GM12878 (cell line): Measurements from ENCODE around the gene SYTL1. TPM values are rescaled to one million over a fixed set of nuclear protein-coding genes. Genes with fewer than 3 reads are reported as not detected.

Source experiments
- ASH2L ChIP-seq: fragments of 300-600, 200-600 bp; sonication (generic); IDR thresholded peaks from 2 replicates; pipeline ENCODE4 v1.6.1; 2017; ENCODE audit warnings: low read depth, mild to moderate bottlenecking, borderline replicate concordance
- CHD4 ChIP-seq: fragments of 200-600 bp; sonication (generic); IDR thresholded peaks from 2 replicates; pipeline ENCODE4 v1.6.1; 2016; ENCODE audit warnings: mild to moderate bottlenecking
- CREB1 ChIP-seq: IDR thresholded peaks from 2 replicates; pipeline ENCODE4 v1.6.1; 2012; ENCODE audit warnings: low read depth, mild to moderate bottlenecking, inconsistent platforms
- ETV6 ChIP-seq, 2 experiments: fragments of 450-650 bp in 1 of 2; IDR thresholded peaks in 1 of 2; conservative IDR thresholded peaks in 1 of 2; 2 replicates each; pipeline ENCODE4 v1.6.1; 2014; ENCODE audit warnings: antibody characterized with exemption in 1 of 2, borderline replicate concordance in 1 of 2, low read depth in 1 of 2, mild to moderate bottlenecking in 1 of 2, moderate library complexity in 1 of 2
- GATAD2B ChIP-seq: fragments of 450-650 bp; conservative IDR thresholded peaks from 2 replicates; pipeline ENCODE4 v1.6.1; 2017; ENCODE audit warnings: low read depth, mild to moderate bottlenecking, moderate library complexity
- HDAC6 ChIP-seq: fragments of 200-600 bp; sonication (generic); IDR thresholded peaks from one replicate; pipeline ENCODE4 v1.8.0; 2017; ENCODE audit warnings: antibody characterized with exemption; ENCODE audit not compliant: unreplicated experiment
- JUND ChIP-seq: IDR thresholded peaks from 2 replicates; pipeline ENCODE4 v1.6.1; 2012; ENCODE audit warnings: low read depth, mild to moderate bottlenecking, low read length, improper control_type of control experiment, moderate library complexity
- MYC ChIP-seq: IDR thresholded peaks from 2 replicates; pipeline ENCODE4 v1.6.1; 2011; ENCODE audit warnings: mild to moderate bottlenecking, low read length, moderate library complexity, inconsistent platforms; ENCODE audit not compliant: insufficient read depth, insufficient replicate concordance, insufficient read length, severe bottlenecking
- NR2C1 ChIP-seq: fragments of 450-650 bp; IDR thresholded peaks from 2 replicates; pipeline ENCODE4 v1.6.1; 2017; ENCODE audit warnings: antibody characterized with exemption, mild to moderate bottlenecking, moderate library complexity
- PKNOX1 ChIP-seq: fragments of 450-650 bp; IDR thresholded peaks from 2 replicates; pipeline ENCODE4 v1.6.1; 2016; ENCODE audit warnings: mild to moderate bottlenecking
- PML ChIP-seq: IDR thresholded peaks from 2 replicates; pipeline ENCODE4 v1.6.1; 2012; ENCODE audit warnings: low read length, inconsistent platforms
- SMC3 ChIP-seq: IDR thresholded peaks from 2 replicates; pipeline ENCODE4 v1.6.1; 2011; ENCODE audit warnings: low read length, improper control_type of control experiment, borderline replicate concordance
- SREBF1 ChIP-seq: IDR thresholded peaks from 2 replicates; pipeline ENCODE4 v1.6.1; 2012; ENCODE audit warnings: mild to moderate bottlenecking, low read length
- USF1 ChIP-seq: IDR thresholded peaks from 2 replicates; pipeline ENCODE4 v1.6.1; 2011; ENCODE audit warnings: borderline replicate concordance, low read depth, mild to moderate bottlenecking, moderate library complexity, mixed read lengths, low read length; ENCODE audit not compliant: insufficient read depth; ENCODE audit errors: extremely low read length
- ZBTB4 ChIP-seq: fragments of 450-650 bp; formaldehyde crosslinking; IDR thresholded peaks from 2 replicates; pipeline ENCODE4 v1.4.0; 2022; ENCODE audit warnings: mild to moderate bottlenecking, moderate library complexity
- polyA plus RNA-seq, 11 experiments: library from polyadenylated mRNA; depleted of rRNA in 4 of 11; unstranded in 6 of 11; stranded (reverse) in 5 of 11; fragments of >200 nt; fragmentation: Nextera tagmentation in 4 of 11; fragmentation: Illumina TruSeq in 1 of 11; extraction: Ambion mirVana in 4 of 11; extraction: Trizol in 1 of 11; gene quantifications; 1 replicate in 1 of 11; 2 replicates in 10 of 11; pipeline versions ENCODE4 v1.2.1 to v1.2.3, GENCODE V29; 2011 to 2016; ENCODE audit warnings: inconsistent platforms in 2 of 11, missing spikeins in 2 of 11, low read depth in 1 of 11
- total RNA-seq, 4 experiments: library from RNA; depleted of rRNA in 3 of 4; stranded (reverse); fragments of >200 nt in 3 of 4; fragmentation: Illumina TruSeq in 1 of 4; extraction: Trizol in 1 of 4; gene quantifications; 2 replicates each; pipeline versions ENCODE4 v1.2.1 to v1.2.3, GENCODE V29; 2013 to 2021
- TF ChIP-seq, protein P1 (sequence below): fragments of 150-350 bp; IDR thresholded peaks from 2 replicates; pipeline ENCODE4 v1.6.1; 2014; ENCODE audit warnings: mild to moderate bottlenecking, low read depth, low read length
- TF ChIP-seq, protein P2 (sequence below): fragments of 150-350 bp; IDR thresholded peaks from 2 replicates; pipeline ENCODE4 v1.6.1; 2016; ENCODE audit warnings: low read depth, low read length

SYTL1 gene
- total and polyA plus RNA-seq, 10 of the 15 experiments (the other 5 are each of a cell fraction or from before 2014, with no cell fraction given): 0.72 to 45.6 (median 14.8) TPM

GRCh38 chr1:27321813-27322568 is 19.8 kb upstream of the SYTL1 start, which contains the start of gene TMEM222 (continued):
- TF ChIP-seq, protein P1, sequence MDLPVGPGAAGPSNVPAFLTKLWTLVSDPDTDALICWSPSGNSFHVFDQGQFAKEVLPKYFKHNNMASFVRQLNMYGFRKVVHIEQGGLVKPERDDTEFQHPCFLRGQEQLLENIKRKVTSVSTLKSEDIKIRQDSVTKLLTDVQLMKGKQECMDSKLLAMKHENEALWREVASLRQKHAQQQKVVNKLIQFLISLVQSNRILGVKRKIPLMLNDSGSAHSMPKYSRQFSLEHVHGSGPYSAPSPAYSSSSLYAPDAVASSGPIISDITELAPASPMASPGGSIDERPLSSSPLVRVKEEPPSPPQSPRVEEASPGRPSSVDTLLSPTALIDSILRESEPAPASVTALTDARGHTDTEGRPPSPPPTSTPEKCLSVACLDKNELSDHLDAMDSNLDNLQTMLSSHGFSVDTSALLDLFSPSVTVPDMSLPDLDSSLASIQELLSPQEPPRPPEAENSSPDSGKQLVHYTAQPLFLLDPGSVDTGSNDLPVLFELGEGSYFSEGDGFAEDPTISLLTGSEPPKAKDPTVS: no peak
- TF ChIP-seq CREB1 (peak; percentile 98), ASH2L (0 out of 2 replicates have a peak, but pooled peaks have one; percentile 45), GATAD2B (peak; percentile 98), CHD4 (no peak), ETV6 (conservative IDR thresholded peaks at IDR 0.05 in 1 of 2, IDR thresholded peaks at IDR 0.05 in 1 of 2; ENCODE audit: borderline replicate concordance in 1 of 2, low read depth in 1 of 2) (peak in 1 of 2 experiments; percentile 73; a peak in 2 of 4 replicates), NR2C1 (peak; percentile 86), JUND (no peak), PKNOX1 (peak; percentile 76), USF1 (peak; percentile 63), SREBF1 (peak; percentile 51; the same call in 1 of the 2 replicates), ZBTB4 (CRISPR knock-in tag) (no peak), MYC (peak; percentile 90), HDAC6 (no peak), SMC3 (no peak), PML (peak; percentile 49; the same call in 1 of the 2 replicates)
- TF ChIP-seq, protein P2, sequence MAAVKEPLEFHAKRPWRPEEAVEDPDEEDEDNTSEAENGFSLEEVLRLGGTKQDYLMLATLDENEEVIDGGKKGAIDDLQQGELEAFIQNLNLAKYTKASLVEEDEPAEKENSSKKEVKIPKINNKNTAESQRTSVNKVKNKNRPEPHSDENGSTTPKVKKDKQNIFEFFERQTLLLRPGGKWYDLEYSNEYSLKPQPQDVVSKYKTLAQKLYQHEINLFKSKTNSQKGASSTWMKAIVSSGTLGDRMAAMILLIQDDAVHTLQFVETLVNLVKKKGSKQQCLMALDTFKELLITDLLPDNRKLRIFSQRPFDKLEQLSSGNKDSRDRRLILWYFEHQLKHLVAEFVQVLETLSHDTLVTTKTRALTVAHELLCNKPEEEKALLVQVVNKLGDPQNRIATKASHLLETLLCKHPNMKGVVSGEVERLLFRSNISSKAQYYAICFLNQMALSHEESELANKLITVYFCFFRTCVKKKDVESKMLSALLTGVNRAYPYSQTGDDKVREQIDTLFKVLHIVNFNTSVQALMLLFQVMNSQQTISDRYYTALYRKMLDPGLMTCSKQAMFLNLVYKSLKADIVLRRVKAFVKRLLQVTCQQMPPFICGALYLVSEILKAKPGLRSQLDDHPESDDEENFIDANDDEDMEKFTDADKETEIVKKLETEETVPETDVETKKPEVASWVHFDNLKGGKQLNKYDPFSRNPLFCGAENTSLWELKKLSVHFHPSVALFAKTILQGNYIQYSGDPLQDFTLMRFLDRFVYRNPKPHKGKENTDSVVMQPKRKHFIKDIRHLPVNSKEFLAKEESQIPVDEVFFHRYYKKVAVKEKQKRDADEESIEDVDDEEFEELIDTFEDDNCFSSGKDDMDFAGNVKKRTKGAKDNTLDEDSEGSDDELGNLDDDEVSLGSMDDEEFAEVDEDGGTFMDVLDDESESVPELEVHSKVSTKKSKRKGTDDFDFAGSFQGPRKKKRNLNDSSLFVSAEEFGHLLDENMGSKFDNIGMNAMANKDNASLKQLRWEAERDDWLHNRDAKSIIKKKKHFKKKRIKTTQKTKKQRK: no peak
